ENCODE results near the gene ADAMTS20. TPM values are rescaled to one million over a fixed set of nuclear protein-coding genes. Genes with fewer than 3 reads are reported as not detected.

The ADAMTS20 gene
- total RNA-seq, 1 experiment from 2014 or later = 2.7 TPM

- Histone ChIP-seq H3K18ac (ENCODE audit: insufficient read length, low read depth, low read length) (no peak overlapping the region), H3K14ac (ENCODE audit: insufficient read depth, low read length) (no peak overlapping the region), H3K4ac (ENCODE audit: low read depth, low read length) (no peak overlapping the region), H3K4me2 (ENCODE audit: insufficient read depth, insufficient read length, low read length) (no peak overlapping the region), H4K5ac (ENCODE audit: insufficient read length, low read depth, low read length) (no peak overlapping the region), H2AFZ (ENCODE audit: low read length) (no peak overlapping the region), H2BK5ac (ENCODE audit: insufficient read length, low read length) (no peak overlapping the region), H4K20me1 (ENCODE audit: control insufficient read depth, insufficient read depth, insufficient read length) (no peaks in the 10 kb centered on the region), H3K56ac (ENCODE audit: insufficient read length, low read depth, low read length) (no peak overlapping the region), H3K79me2 (ENCODE audit: insufficient read depth, low read length) (no peaks in the 10 kb centered on the region), H3K27me3 (ENCODE audit: insufficient read depth, low read length) (no peaks in the 10 kb centered on the region; the same call in 1 of the 2 replicates), H3K4me1 (ENCODE audit: insufficient read depth, low read length) (no peaks in the 10 kb centered on the region), H3K23ac (ENCODE audit: insufficient read length, low read depth, low read length) (no peak overlapping the region), H3K27ac (ENCODE audit: insufficient read length, low read depth, low read length) (no peak overlapping the region), H3K23me2 (ENCODE audit: insufficient read length, low read depth, low read length, poor library complexity, severe bottlenecking) (peaks cover 9% of the 10 kb centered on the region), H4K91ac (ENCODE audit: insufficient read length, low read depth, low read length) (no peak overlapping the region), H3T11ph (ENCODE audit: low read length) (no peak overlapping the region), H3K79me1 (ENCODE audit: insufficient read depth, low read depth, low read length, poor library complexity, severe bottlenecking) (no peaks in the 10 kb centered on the region), H2BK15ac (ENCODE audit: low read depth, low read length) (no peak overlapping the region), H4K8ac (replicated peaks; ENCODE audit: insufficient read length, low read depth, low read length) (no peak overlapping the region), H2BK20ac (ENCODE audit: low read depth, low read length, poor library complexity, severe bottlenecking) (no peak overlapping the region), H3K9me3 (ENCODE audit: control insufficient read depth, low read depth, low read length) (no peaks in the 10 kb centered on the region), H2AK5ac (ENCODE audit: insufficient read length, low read length) (no peak overlapping the region), H2BK12ac (ENCODE audit: insufficient read length, low read depth, low read length) (no peak overlapping the region), H2BK120ac (ENCODE audit: low read depth, low read length, poor library complexity, severe bottlenecking) (no peak overlapping the region), H3K9ac (ENCODE audit: extremely low read depth, insufficient read length, low read length) (no peak overlapping the region)
- Mint-ChIP-seq H3K9me3 (peaks cover 16 to 21% of the 10 kb centered on the region in 2 experiments), H3K36me3 (ENCODE audit: insufficient read depth in 1 of 3, low read depth in 3 of 3) (peaks cover 0 to 12% (median 4%) of the 10 kb centered on the region in 3 experiments; a peak in 3 of 7 replicates), H3K4me3 (no peak overlapping the region), H3K4me1 (peaks cover 4 to 8% of the 10 kb centered on the region in 2 experiments; a peak in 3 of 4 replicates), H3K27ac (no peak overlapping the region), H3K27me3 (ENCODE audit: low read depth) (peaks cover 25% of the 10 kb centered on the region)
- no peak for DNase-seq
- TF ChIP-seq CTCF (conservative IDR thresholded peaks at IDR 0.05) = no peak
These were observed 4.1 kb upstream of the ADAMTS20 start for GRCh38 chr12:43556057-43556456.
